Raji (cell line): ENCODE data around the gene VPS16.

Source experiments
- POLR2A ChIP-seq: IDR thresholded peaks from 2 replicates; pipeline ENCODE4 v1.6.1; 2011; ENCODE audit warnings: low read depth, low read length, control low read depth; ENCODE audit not compliant: insufficient read depth

VPS16 gene

GRCh38 chr20:2817891-2818595, 22.5 kb upstream of the VPS16 start:
- TF ChIP-seq POLR2A, result no peak

GRCh38 chr20:2820084-2820895, 20.3 kb upstream of the VPS16 start:
- no peak for TF ChIP-seq POLR2A

- TF ChIP-seq POLR2A, result no peak
Observed at GRCh38 chr20:2820896-2821869, 19.4 kb upstream of the VPS16 start.

- TF ChIP-seq POLR2A, result no peak
Observed at GRCh38 chr20:2822073-2822472, 18.5 kb upstream of the VPS16 start.

- no peak for TF ChIP-seq POLR2A
Observed at GRCh38 chr20:2825761-2826160, 14.8 kb upstream of the VPS16 start.

GRCh38 chr20:2826655-2827054, 13.9 kb upstream of the VPS16 start:
- no peak for TF ChIP-seq POLR2A

GRCh38 chr20:2829376-2829775, 11.2 kb upstream of the VPS16 start:
- TF ChIP-seq POLR2A, result no peak

- no peak for TF ChIP-seq POLR2A
Observed at GRCh38 chr20:2833761-2834160, 6.8 kb upstream of the VPS16 start.

GRCh38 chr20:2834401-2835110, 6.0 kb upstream of the VPS16 start:
- TF ChIP-seq POLR2A, result no peak

GRCh38 chr20:2835331-2835796, 5.2 kb upstream of the VPS16 start:
- TF ChIP-seq POLR2A, result no peak

- no peak for TF ChIP-seq POLR2A
Observed at GRCh38 chr20:2836035-2836434, 4.5 kb upstream of the VPS16 start.

GRCh38 chr20:2837221-2837960, 3.2 kb upstream of the VPS16 start:
- no peak for TF ChIP-seq POLR2A

- no peak for TF ChIP-seq POLR2A
Observed at GRCh38 chr20:2838170-2838797, 2.3 kb upstream of the VPS16 start.
